Neural cell (in vitro differentiated cells): ENCODE measurements around the gene ATP1A1.

Source experiments
- EP300 ChIP-seq: fragments of 450-650 bp; conservative IDR thresholded peaks from 2 replicates; pipeline ENCODE4 v1.6.1; 2014; ENCODE audit warnings: antibody characterized with exemption, mild to moderate bottlenecking, moderate library complexity; ENCODE audit not compliant: poor library complexity, severe bottlenecking
- EZH2 ChIP-seq: fragments of 200-600, 300-800 bp; shearing (Covaris generic), sonication (generic); IDR thresholded peaks from 2 replicates; pipeline ENCODE4 v1.6.1; 2014; ENCODE audit warnings: antibody characterized with exemption, low read length, borderline replicate concordance, mild to moderate bottlenecking; ENCODE audit not compliant: insufficient read depth, poor library complexity, severe bottlenecking
- MXI1 ChIP-seq: fragments of 450-650 bp; conservative IDR thresholded peaks from 2 replicates; pipeline ENCODE4 v1.6.1; 2014; ENCODE audit warnings: antibody characterized with exemption, mild to moderate bottlenecking; ENCODE audit not compliant: poor library complexity, severe bottlenecking
- POLR2AphosphoS5 ChIP-seq: IDR thresholded peaks from 2 replicates; pipeline ENCODE4 v1.6.1; 2012
- RAD21 ChIP-seq: fragments of 450-650 bp; conservative IDR thresholded peaks from 2 replicates; pipeline ENCODE4 v1.6.1; 2014; ENCODE audit warnings: antibody characterized with exemption, mild to moderate bottlenecking, moderate library complexity
- REST ChIP-seq: IDR thresholded peaks from 2 replicates; pipeline ENCODE4 v1.6.1; 2012; ENCODE audit warnings: borderline replicate concordance
- SMC3 ChIP-seq: fragments of 450-650 bp; conservative IDR thresholded peaks from 2 replicates; pipeline ENCODE4 v1.6.1; 2014; ENCODE audit warnings: antibody characterized with exemption, mild to moderate bottlenecking, moderate library complexity; ENCODE audit not compliant: poor library complexity
- TAF1 ChIP-seq: IDR thresholded peaks from 2 replicates; pipeline ENCODE4 v1.6.1; 2012; ENCODE audit warnings: low read depth
- TF ChIP-seq, protein P1 (sequence below): fragments of 450-650 bp; IDR thresholded peaks from 2 replicates; pipeline ENCODE4 v1.5.1; 2014; ENCODE audit warnings: antibody characterized with exemption, mild to moderate bottlenecking, moderate library complexity; ENCODE audit not compliant: poor library complexity, severe bottlenecking

DNA sequence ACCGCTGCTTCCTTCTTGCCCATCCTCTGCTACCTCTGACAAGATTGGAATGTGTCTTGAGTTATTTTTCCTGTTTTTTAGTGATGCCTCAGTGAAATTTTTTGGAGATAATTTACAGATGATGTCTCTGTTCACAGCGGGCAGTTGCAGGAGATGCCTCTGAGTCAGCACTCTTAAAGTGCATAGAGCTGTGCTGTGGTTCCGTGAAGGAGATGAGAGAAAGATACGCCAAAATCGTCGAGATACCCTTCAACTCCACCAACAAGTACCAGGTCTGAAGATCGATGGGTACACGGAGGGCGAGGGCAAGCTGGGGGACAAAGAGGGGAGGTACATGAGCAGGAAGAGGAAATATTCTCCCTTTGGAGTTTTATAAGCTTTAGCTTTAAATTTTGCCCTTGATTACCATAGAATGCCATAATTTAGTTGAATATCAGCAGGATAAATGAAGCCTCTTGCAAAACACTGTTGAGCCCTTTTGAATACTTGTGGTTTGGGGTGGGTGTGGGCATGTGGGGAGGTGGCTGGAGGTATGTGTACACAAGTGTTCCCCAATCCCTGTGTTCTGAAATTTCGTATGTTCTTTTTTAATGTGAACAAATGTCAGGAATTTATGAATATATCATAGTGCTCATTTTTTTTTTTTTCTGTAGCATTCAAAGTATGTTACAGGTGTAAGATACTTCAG lies 19.8 kb downstream of the ATP1A1 start:
- TF ChIP-seq, protein P1, sequence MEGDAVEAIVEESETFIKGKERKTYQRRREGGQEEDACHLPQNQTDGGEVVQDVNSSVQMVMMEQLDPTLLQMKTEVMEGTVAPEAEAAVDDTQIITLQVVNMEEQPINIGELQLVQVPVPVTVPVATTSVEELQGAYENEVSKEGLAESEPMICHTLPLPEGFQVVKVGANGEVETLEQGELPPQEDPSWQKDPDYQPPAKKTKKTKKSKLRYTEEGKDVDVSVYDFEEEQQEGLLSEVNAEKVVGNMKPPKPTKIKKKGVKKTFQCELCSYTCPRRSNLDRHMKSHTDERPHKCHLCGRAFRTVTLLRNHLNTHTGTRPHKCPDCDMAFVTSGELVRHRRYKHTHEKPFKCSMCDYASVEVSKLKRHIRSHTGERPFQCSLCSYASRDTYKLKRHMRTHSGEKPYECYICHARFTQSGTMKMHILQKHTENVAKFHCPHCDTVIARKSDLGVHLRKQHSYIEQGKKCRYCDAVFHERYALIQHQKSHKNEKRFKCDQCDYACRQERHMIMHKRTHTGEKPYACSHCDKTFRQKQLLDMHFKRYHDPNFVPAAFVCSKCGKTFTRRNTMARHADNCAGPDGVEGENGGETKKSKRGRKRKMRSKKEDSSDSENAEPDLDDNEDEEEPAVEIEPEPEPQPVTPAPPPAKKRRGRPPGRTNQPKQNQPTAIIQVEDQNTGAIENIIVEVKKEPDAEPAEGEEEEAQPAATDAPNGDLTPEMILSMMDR, result no peak
- TF ChIP-seq RAD21, result no peak
- TF ChIP-seq TAF1, result no peak
- TF ChIP-seq POLR2AphosphoS5, result no peak
- no peak for TF ChIP-seq EZH2
- TF ChIP-seq EP300, result no peak
- TF ChIP-seq MXI1, result no peak
- TF ChIP-seq REST, result no peak
- TF ChIP-seq SMC3, result no peak
